Small intestine (tissue), 16 donors: ENCODE measurements around the gene NPY1R. TPM values are rescaled to one million over a fixed set of nuclear protein-coding genes. Genes with fewer than 3 reads are reported as not detected.

Experiments
- DNase-seq, 2 donors: peaks; one replicate each; pipeline versions ENCODE4 v3.0.0 to v3.0.0-alpha.2; 2013
- FAIRE-seq: peaks from 2 replicates; lab custom pipeline; 2012; peaks lifted over from hg19 to GRCh38; lab: Jason Lieb, UNC
- H3K27ac ChIP-seq, 3 donors: one replicate each; pipeline ENCODE4 v1.5.1; 2013; ENCODE audit warnings: low read length in 2 of 3, mild to moderate bottlenecking in 2 of 3, control low read depth in 1 of 3, inconsistent platforms in 1 of 3, low read depth in 1 of 3, moderate library complexity in 1 of 3
- H3K27me3 ChIP-seq, 3 donors: one replicate each; pipeline ENCODE4 v1.6.1; 2013; ENCODE audit warnings: low read length in 3 of 3, inconsistent platforms in 1 of 3; ENCODE audit not compliant: control insufficient read depth in 3 of 3, insufficient read depth in 3 of 3
- H3K36me3 ChIP-seq, 3 donors: one replicate each; pipeline ENCODE4 v1.6.1; 2013; ENCODE audit warnings: low read length in 3 of 3, inconsistent platforms in 1 of 3, low read depth in 1 of 3, mild to moderate bottlenecking in 1 of 3, moderate library complexity in 1 of 3; ENCODE audit not compliant: control insufficient read depth in 3 of 3, insufficient read depth in 2 of 3
- H3K4me1 ChIP-seq, 3 donors: one replicate each; pipeline ENCODE4 v1.6.1; 2013; ENCODE audit warnings: low read length in 2 of 3, inconsistent platforms in 1 of 3, low read depth in 1 of 3, mild to moderate bottlenecking in 1 of 3, moderate library complexity in 1 of 3; ENCODE audit not compliant: control insufficient read depth in 3 of 3, insufficient read depth in 2 of 3
- H3K4me3 ChIP-seq, 3 donors: one replicate each; pipeline ENCODE4 v1.5.1; 2013; ENCODE audit warnings: low read length in 3 of 3, control low read depth in 1 of 3, inconsistent platforms in 1 of 3, low read depth in 1 of 3, mild to moderate bottlenecking in 1 of 3, moderate library complexity in 1 of 3
- H3K9me3 ChIP-seq, 2 donors: one replicate each; pipeline ENCODE4 v1.6.1; 2013; ENCODE audit warnings: low read depth in 1 of 2, low read length in 1 of 2; ENCODE audit not compliant: control insufficient read depth in 2 of 2, insufficient read depth in 1 of 2
- WGBS, 3 donors: extraction: QIAGEN DNeasy Blood & Tissue Kit; methylation state at CpG; one replicate each; pipeline ENCODE4 v1.1.7; 2013; 5-methylcytosine and 5-hydroxymethylcytosine counted together
- long read RNA-seq, 10 donors: transcript quantifications; one replicate each; lab custom pipeline, GENCODE V29; 2026
- polyA plus RNA-seq, 4 donors: library from polyadenylated mRNA; stranded (reverse) in 3 of 4; unstranded in 1 of 4; fragments of 200-250 nt in 3 of 4; fragments of 120-200 nt in 1 of 4; gene quantifications; one replicate each; pipeline versions ENCODE4 v1.2.1 to v1.2.3, GENCODE V29; 2013
- donor health status: healthy with polysubstance abuse.
- donor health status: control.
- donor health status: control.
- donor health status: Bipolar disorder and iron deficiency.
- donor health status: healthy.

The NPY1R gene
- polyA plus RNA-seq: 1 to 10 TPM in 2 of 4 donors, under 1 TPM in 1, not detected in 1; 0.22 to 3.5 (median 1.5) TPM
- long read RNA-seq, donor 1, partial matches to known transcripts: 0 of 1 reads
- long read RNA-seq, donor 1, other reads (novel, unspliced or antisense): 0 of 1 reads
- long read RNA-seq, donor 2: 0 reads
- long read RNA-seq, donor 3, partial matches to known transcripts: 0 of 1 reads
- long read RNA-seq, donor 3, other reads (novel, unspliced or antisense): 0 of 1 reads
- long read RNA-seq, donor 4: 0 reads
- long read RNA-seq, donor 5: 0 reads
- long read RNA-seq, donor 6, partial matches to known transcripts: 0 of 1 reads
- long read RNA-seq, donor 6, other reads (novel, unspliced or antisense): 0 of 1 reads
- long read RNA-seq, donor 7: 0 reads
- long read RNA-seq, donor 8: 0 reads
- long read RNA-seq, donor 9: 0 reads
- long read RNA-seq, donor 10, partial matches to known transcripts: 0 of 1 reads
- long read RNA-seq, donor 10, other reads (novel, unspliced or antisense): 0 of 1 reads

GRCh38 chr4:163332526-163333406 is at the start of gene NPY1R:
TSS of gene NPY1R (minus strand) at chr4:163332596. CDS start at chr4:163326554, 6,042 bp downstream.
- Histone ChIP-seq H3K4me3 (peak within 1 kb of the TSS; percentile 9 to 48 (median 28)), H3K36me3 (no peaks in the 10 kb centered on the region), H3K27me3 (peaks cover 2 to 33% (median 15%) of the 10 kb centered on the region in 3 donors), H3K4me1 (peaks cover 0 to 8% (median 5%) of the 10 kb centered on the region in 3 donors), H3K27ac (no peak within 1 kb of the TSS), H3K9me3 (no peaks in the 10 kb centered on the region)
- 10 to 11% (median 10%) methylated on average over 36 of the region's 36 CpGs for WGBS, 3 donors
- DNase-seq (peak; percentile 71 to 89), FAIRE-seq (no peak)

- peak overlapping the region in 1 of 3 donors; percentile 15 for H3K27ac ChIP-seq
- FAIRE-seq (no peak), DNase-seq (peak in 1 of 2 donors; percentile 65)
- H3K4me3 ChIP-seq: no peak overlapping the region
- no peaks in the 10 kb centered on the region for H3K9me3 ChIP-seq
- no peaks in the 10 kb centered on the region for H3K27me3 ChIP-seq
- H3K4me1 ChIP-seq: no peaks in the 10 kb centered on the region
- H3K36me3 ChIP-seq: no peaks in the 10 kb centered on the region
- 44 to 59% (median 53%) methylated on average over 5 of the region's 5 CpGs for WGBS, 3 donors
These were observed 48.3 kb upstream of the NPY1R start for GRCh38 chr4:163380703-163381102.

DNA sequence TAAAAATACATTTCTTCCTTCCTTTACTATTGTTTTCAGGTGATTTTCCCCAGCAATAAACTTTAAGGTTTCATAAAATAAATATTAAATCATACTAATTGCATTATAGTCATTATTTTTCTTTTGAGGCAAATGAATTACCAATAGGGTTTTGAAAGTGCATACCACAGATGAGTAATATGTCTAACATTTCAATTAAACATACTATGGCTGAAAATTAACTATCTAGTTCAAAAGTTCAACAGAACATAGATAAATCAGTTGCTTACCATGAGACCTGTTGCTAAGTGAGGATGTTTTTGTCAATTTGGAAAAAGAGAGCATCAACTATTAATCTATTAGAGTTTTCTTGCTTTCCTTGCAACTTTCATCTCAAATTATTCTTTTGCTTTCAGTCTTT is 46.3 kb upstream of the NPY1R start:
- no peak overlapping the region for H3K27ac ChIP-seq
- H3K9me3 ChIP-seq: no peaks in the 10 kb centered on the region
- H3K36me3 ChIP-seq: no peaks in the 10 kb centered on the region
- H3K4me1 ChIP-seq: no peaks in the 10 kb centered on the region
- H3K4me3 ChIP-seq: no peak overlapping the region
- H3K27me3 ChIP-seq: no peaks in the 10 kb centered on the region
- peak in 1 of 2 donors; percentile 39 for DNase-seq
- no peak for FAIRE-seq

- Histone ChIP-seq H3K27me3 (no peaks in the 10 kb centered on the region), H3K4me3 (no peak overlapping the region), H3K36me3 (no peaks in the 10 kb centered on the region), H3K27ac (no peak overlapping the region), H3K4me1 (no peaks in the 10 kb centered on the region), H3K9me3 (no peaks in the 10 kb centered on the region)
- no peak for FAIRE-seq
- 90 to 94% (median 92%) methylated on average over 5 of the region's 5 CpGs for WGBS, 3 donors
- no peak for DNase-seq
These were observed 39.6 kb upstream of the NPY1R start for GRCh38 chr4:163372029-163372428.

DNA sequence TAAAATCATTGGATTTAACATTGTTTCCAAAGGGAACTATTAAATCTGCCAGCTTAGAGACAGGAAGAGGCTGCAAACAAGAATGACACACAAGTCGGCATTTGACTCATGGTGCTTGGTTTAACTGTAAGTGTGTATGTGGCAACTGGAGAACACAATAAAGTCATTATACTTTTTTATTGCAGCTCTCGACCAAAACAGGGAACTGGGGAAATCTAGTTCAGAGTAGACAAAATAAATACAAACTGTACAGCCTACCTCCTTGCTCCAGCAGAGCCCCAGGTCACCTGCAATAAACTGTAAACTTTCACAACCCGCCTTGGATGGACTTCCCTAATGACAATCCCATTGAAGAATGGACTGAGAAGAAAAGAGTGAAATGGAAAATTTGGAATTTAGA is 35.3 kb upstream of the NPY1R start:
- no peaks in the 10 kb centered on the region for H3K36me3 ChIP-seq
- H3K4me3 ChIP-seq: no peak overlapping the region
- WGBS, 3 donors: 14 to 21% (median 17%) methylated on average over 3 of the region's 3 CpGs
- H3K27me3 ChIP-seq: no peaks in the 10 kb centered on the region
- FAIRE-seq: no peak
- DNase-seq: peak in 1 of 2 donors; percentile 55
- H3K27ac ChIP-seq: no peak overlapping the region
- H3K9me3 ChIP-seq: no peaks in the 10 kb centered on the region
- H3K4me1 ChIP-seq: no peaks in the 10 kb centered on the region

- H3K4me3 ChIP-seq: no peak overlapping the region
- H3K9me3 ChIP-seq: no peaks in the 10 kb centered on the region
- DNase-seq (no peak), FAIRE-seq (no peak)
- no peaks in the 10 kb centered on the region for H3K36me3 ChIP-seq
- 84 to 87% (median 84%) methylated on average over 1 of the region's 1 CpG for WGBS, 3 donors
- no peaks in the 10 kb centered on the region for H3K4me1 ChIP-seq
- no peaks in the 10 kb centered on the region for H3K27me3 ChIP-seq
- no peak overlapping the region for H3K27ac ChIP-seq
These were observed 23.7 kb upstream of the NPY1R start for GRCh38 chr4:163356104-163356503.

DNA sequence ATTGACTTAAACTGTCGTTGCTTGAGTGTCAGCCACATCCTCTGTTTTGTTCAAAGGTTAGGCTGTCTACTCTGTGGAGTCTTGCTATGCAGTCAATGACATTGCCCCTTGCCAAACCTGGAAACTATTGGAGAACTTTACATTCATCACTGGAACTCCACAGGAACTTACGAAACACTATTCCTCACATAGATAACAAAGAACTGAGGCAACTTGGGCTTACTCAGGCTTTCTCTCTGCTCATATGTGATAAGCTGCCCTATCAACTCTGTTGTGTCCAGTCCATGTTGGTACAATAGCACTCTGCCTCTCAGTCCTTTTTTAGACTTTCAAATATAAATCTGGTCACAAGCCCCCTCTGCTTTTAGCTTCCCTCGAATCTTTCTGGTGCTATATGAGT is 20.7 kb upstream of the NPY1R start:
- DNase-seq: peak in 1 of 2 donors; percentile 15
- no peak for FAIRE-seq
- Histone ChIP-seq H3K4me1 (no peaks in the 10 kb centered on the region), H3K27ac (no peak overlapping the region), H3K4me3 (no peak overlapping the region), H3K9me3 (no peaks in the 10 kb centered on the region), H3K36me3 (no peaks in the 10 kb centered on the region), H3K27me3 (no peaks in the 10 kb centered on the region)
- 59 to 70% (median 68%) methylated on average over 3 of the region's 3 CpGs for WGBS, 3 donors

- H3K9me3 ChIP-seq: no peaks in the 10 kb centered on the region
- H3K4me1 ChIP-seq: no peaks in the 10 kb centered on the region
- H3K27me3 ChIP-seq: peaks cover 0 to 6% (median 0%) of the 10 kb centered on the region in 3 donors
- FAIRE-seq: no peak
- H3K36me3 ChIP-seq: no peaks in the 10 kb centered on the region
- H3K4me3 ChIP-seq: no peak overlapping the region
- DNase-seq: peak in 1 of 2 donors; percentile 15
- no peak overlapping the region for H3K27ac ChIP-seq
These were observed 18.3 kb upstream of the NPY1R start for GRCh38 chr4:163350672-163351071.
